Measurements from ENCODE around the gene IL1R2.

Gene IL1R2

DNA sequence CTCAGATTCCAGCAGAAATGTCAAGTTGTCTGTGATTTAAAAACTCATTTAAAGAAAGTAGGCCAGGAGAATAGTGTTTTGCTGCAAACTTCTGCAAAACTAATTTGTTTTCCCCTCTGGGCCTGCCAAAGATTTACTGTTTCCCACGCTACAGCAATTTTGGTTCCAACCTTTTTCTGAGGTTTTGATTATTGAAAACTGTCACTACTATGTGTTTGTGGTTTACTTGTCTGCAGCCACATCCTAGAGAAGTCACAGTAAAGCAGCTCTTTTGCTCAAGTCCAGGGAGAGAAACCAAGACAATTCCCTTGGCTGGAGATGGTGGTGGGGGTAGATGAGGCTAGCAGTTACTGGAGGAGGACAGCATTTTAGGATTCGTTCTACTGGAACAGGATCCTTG, 12.8 kb downstream of the IL1R2 start:
- TF ChIP-seq, protein P1, sequence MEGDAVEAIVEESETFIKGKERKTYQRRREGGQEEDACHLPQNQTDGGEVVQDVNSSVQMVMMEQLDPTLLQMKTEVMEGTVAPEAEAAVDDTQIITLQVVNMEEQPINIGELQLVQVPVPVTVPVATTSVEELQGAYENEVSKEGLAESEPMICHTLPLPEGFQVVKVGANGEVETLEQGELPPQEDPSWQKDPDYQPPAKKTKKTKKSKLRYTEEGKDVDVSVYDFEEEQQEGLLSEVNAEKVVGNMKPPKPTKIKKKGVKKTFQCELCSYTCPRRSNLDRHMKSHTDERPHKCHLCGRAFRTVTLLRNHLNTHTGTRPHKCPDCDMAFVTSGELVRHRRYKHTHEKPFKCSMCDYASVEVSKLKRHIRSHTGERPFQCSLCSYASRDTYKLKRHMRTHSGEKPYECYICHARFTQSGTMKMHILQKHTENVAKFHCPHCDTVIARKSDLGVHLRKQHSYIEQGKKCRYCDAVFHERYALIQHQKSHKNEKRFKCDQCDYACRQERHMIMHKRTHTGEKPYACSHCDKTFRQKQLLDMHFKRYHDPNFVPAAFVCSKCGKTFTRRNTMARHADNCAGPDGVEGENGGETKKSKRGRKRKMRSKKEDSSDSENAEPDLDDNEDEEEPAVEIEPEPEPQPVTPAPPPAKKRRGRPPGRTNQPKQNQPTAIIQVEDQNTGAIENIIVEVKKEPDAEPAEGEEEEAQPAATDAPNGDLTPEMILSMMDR (IDR thresholded peaks at IDR 0.05; ENCODE audit: borderline replicate concordance, insufficient read depth, low read depth, low read length) = no peak
- H3K4me3 ChIP-seq (ENCODE audit: low read depth, low read length) = no peak overlapping the region

DNA sequence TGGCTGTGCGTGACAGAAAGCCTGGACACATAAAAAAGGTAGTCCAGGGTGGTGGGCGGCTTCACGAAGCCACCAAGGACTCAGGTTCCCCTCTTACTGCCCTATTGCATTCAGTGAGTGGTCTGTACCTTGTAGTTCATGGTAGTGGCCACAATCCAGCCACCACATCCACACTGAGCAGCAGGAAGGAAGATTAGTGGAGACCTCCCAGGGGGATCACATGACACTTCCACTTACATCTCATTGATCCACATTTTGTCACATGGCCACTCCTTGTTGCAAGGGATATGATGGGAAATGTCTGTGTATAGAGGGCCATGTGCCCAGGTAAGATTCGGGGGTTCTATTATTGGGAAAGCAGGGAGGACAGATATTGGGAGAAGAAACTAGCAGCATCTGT, 13.7 kb downstream of the IL1R2 start:
- TF ChIP-seq, protein P1 (IDR thresholded peaks at IDR 0.05; ENCODE audit: borderline replicate concordance, insufficient read depth, low read depth, low read length) = no peak
- H3K4me3 ChIP-seq (ENCODE audit: low read depth, low read length) = no peak overlapping the region

GRCh38 chr2:102005989-102006885, 14.5 kb downstream of the IL1R2 start:
- TF ChIP-seq, protein P1 (IDR thresholded peaks at IDR 0.05; ENCODE audit: borderline replicate concordance, insufficient read depth, low read depth, low read length) = peak; percentile 70
- no peak overlapping the region for H3K4me3 ChIP-seq (ENCODE audit: low read depth, low read length)

GRCh38 chr2:102006886-102007278, 15.1 kb downstream of the IL1R2 start:
- TF ChIP-seq, protein P1 (IDR thresholded peaks at IDR 0.05; ENCODE audit: borderline replicate concordance, insufficient read depth, low read depth, low read length) = no peak
- no peak overlapping the region for H3K4me3 ChIP-seq (ENCODE audit: low read depth, low read length)

GRCh38 chr2:102008490-102008889, 16.7 kb downstream of the IL1R2 start:
- TF ChIP-seq, protein P1 (IDR thresholded peaks at IDR 0.05; ENCODE audit: borderline replicate concordance, insufficient read depth, low read depth, low read length) = no peak
- H3K4me3 ChIP-seq (ENCODE audit: low read depth, low read length) = no peak overlapping the region

DNA sequence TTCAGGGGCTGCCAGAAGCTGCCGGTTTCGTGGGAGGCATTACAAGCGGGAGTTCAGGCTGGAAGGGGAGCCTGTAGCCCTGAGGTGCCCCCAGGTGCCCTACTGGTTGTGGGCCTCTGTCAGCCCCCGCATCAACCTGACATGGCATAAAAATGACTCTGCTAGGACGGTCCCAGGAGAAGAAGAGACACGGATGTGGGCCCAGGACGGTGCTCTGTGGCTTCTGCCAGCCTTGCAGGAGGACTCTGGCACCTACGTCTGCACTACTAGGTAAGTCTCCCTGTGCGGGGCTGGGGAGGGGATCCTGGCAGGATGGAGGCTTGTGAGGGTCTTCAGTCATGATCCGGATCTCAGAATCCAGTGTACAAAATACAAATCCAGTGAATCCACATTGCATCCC, 17.8 kb downstream of the IL1R2 start:
- TF ChIP-seq, protein P1 (IDR thresholded peaks at IDR 0.05; ENCODE audit: borderline replicate concordance, insufficient read depth, low read depth, low read length) = no peak

DNA sequence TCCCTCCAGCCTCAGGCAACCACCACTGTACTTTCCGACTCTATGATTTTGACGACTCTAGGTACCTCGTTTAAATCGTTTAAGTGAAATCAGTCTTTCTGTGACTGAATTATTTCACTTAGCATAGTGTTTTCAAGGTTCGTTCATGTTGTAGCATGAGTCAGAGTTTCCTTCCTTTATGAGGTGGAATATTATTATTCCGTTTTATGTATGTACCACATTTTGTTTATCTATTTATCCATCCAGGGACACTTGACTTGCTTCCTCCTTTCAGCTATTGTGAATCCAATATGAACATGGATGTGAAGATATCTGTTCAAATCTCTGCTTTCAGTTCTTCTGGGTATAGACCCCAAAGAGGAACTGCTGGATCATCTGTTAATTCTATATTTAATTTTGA, 19.1 kb downstream of the IL1R2 start:
- TF ChIP-seq, protein P1 (IDR thresholded peaks at IDR 0.05; ENCODE audit: borderline replicate concordance, insufficient read depth, low read depth, low read length) = no peak

More for the DNA sequence above, 17.8 kb downstream of the IL1R2 start:
- no peak overlapping the region for H3K4me3 ChIP-seq (ENCODE audit: low read depth, low read length)

More for the DNA sequence above, 19.1 kb downstream of the IL1R2 start:
- no peak overlapping the region for H3K4me3 ChIP-seq (ENCODE audit: low read depth, low read length)
